Measurements from ENCODE around the gene PACRG.

DNA sequence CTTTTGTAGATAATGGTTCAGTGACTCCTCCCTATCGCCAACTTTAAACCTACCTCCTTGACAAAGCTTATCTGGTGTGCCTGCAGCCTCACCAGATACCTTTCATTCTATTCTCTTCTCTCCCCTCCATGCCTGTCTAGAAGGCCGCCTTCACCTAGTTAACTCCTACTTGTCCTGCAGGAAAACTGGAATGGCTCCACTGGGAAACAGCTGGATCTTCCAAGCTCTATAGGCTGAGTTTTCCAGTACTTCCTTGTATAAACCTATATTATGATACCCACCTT lies 6.4 kb upstream of the PACRG start:
- TF ChIP-seq, protein P1, sequence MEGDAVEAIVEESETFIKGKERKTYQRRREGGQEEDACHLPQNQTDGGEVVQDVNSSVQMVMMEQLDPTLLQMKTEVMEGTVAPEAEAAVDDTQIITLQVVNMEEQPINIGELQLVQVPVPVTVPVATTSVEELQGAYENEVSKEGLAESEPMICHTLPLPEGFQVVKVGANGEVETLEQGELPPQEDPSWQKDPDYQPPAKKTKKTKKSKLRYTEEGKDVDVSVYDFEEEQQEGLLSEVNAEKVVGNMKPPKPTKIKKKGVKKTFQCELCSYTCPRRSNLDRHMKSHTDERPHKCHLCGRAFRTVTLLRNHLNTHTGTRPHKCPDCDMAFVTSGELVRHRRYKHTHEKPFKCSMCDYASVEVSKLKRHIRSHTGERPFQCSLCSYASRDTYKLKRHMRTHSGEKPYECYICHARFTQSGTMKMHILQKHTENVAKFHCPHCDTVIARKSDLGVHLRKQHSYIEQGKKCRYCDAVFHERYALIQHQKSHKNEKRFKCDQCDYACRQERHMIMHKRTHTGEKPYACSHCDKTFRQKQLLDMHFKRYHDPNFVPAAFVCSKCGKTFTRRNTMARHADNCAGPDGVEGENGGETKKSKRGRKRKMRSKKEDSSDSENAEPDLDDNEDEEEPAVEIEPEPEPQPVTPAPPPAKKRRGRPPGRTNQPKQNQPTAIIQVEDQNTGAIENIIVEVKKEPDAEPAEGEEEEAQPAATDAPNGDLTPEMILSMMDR (IDR thresholded peaks at IDR 0.05), result no peak
- TF ChIP-seq POLR2A (IDR thresholded peaks at IDR 0.05) (no peak), EP300 (IDR thresholded peaks at IDR 0.05) (no peak)

Measured in ovary (tissue), 3 donors.